Astrocyte (in vitro differentiated cells and primary cell): ENCODE data around the gene SCAND1.

ENCODE experiments used
- CTCF ChIP-seq: IDR thresholded peaks from 2 replicates; pipeline ENCODE4 v1.5.1; 2011; ENCODE audit warnings: low read depth, mild to moderate bottlenecking, inconsistent platforms, low read length, moderate library complexity; ENCODE audit not compliant: insufficient read depth
- EZH2 ChIP-seq: IDR thresholded peaks from 2 replicates; pipeline ENCODE4 v1.6.1; 2012; ENCODE audit warnings: mild to moderate bottlenecking, low read length, inconsistent platforms; ENCODE audit not compliant: insufficient read depth

DNA sequence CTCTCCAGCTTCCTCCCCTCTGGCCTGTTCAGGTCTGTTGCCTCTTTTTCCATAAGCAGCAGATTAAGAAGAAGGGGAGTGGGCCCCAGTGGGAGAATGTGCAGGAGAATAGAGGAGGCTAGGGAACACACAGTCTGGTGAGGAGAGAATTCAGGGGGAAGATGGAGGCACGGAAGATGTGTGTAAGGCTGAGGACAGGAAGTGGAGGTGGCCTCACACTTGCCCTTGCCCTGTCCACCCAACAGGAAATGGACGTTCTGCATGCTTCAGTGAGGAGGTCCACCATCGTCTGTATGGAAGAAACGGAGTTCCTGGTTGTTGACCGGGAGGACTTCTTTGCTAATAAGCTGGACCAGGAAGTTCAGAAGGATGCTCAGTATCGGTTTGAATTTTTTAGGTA is 30.1 kb upstream of the SCAND1 start:
- no peak for TF ChIP-seq CTCF
- TF ChIP-seq EZH2, result no peak
